HG03432 (cell line): ENCODE results near the gene SNX20.

ENCODE experiments used
- ATAC-seq: cut with Tn5 transposase; IDR thresholded peaks from one replicate; pipeline ENCODE4 v1.9.1; 2021; ENCODE audit warnings: mild to moderate bottlenecking, moderate library complexity; ENCODE audit not compliant: unreplicated experiment

SNX20 gene

GRCh38 chr16:50705436-50706110 is 24.5 kb upstream of the SNX20 start:
- no peak for ATAC-seq

- ATAC-seq, result no peak
These were observed 23.1 kb upstream of the SNX20 start for GRCh38 chr16:50704245-50704644.

GRCh38 chr16:50702725-50703124 is 21.6 kb upstream of the SNX20 start:
- ATAC-seq, result no peak

GRCh38 chr16:50699326-50700159 is 18.4 kb upstream of the SNX20 start:
- ATAC-seq, result no peak

- ATAC-seq, result peak; percentile 55
These were observed 17.0 kb upstream of the SNX20 start for GRCh38 chr16:50697881-50698767.

GRCh38 chr16:50697421-50697715 is 16.3 kb upstream of the SNX20 start:
- ATAC-seq, result no peak

GRCh38 chr16:50696575-50697420 is 15.7 kb upstream of the SNX20 start:
- peak; percentile 53 for ATAC-seq

- peak; percentile 27 for ATAC-seq
These were observed 15.0 kb upstream of the SNX20 start for GRCh38 chr16:50696126-50696525.

GRCh38 chr16:50695017-50696000 is 14.2 kb upstream of the SNX20 start:
- ATAC-seq, result no peak

- ATAC-seq, result no peak
These were observed 13.1 kb upstream of the SNX20 start for GRCh38 chr16:50694206-50694605.

GRCh38 chr16:50692999-50693781 is 12.1 kb upstream of the SNX20 start, which contains the start of gene NOD2:
Gene NOD2 (plus strand): TSS chr16:50693606. CDS start chr16:50699496, 5,890 bp downstream.
- no peak for ATAC-seq

- ATAC-seq, result no peak
These were observed 11.5 kb upstream of the SNX20 start for GRCh38 chr16:50692644-50692998.

GRCh38 chr16:50690177-50690576 is 9.1 kb upstream of the SNX20 start:
- ATAC-seq, result no peak

- no peak for ATAC-seq
These were observed 7.8 kb upstream of the SNX20 start for GRCh38 chr16:50688867-50689266.

- no peak for ATAC-seq
These were observed 7.0 kb upstream of the SNX20 start for GRCh38 chr16:50688083-50688482.

GRCh38 chr16:50685462-50686063 is 4.5 kb upstream of the SNX20 start:
- ATAC-seq, result no peak

GRCh38 chr16:50684823-50685461 is 3.8 kb upstream of the SNX20 start:
- no peak for ATAC-seq
